Thyroid gland (tissue), 4 donors: ENCODE measurements around the gene GDPD5.

Experiments
- CTCF ChIP-seq, 6 experiments: fragments of 200-600 bp in 3 of 6; fragments of 450-650 bp in 3 of 6; sonication (generic) in 3 of 6; IDR thresholded peaks; one replicate each; pipeline ENCODE4 v1.5.1; 2016 to 2019; ENCODE audit warnings: antibody characterized with exemption in 6 of 6, mild to moderate bottlenecking in 2 of 6, inconsistent platforms in 1 of 6, moderate library complexity in 1 of 6
- POLR2A ChIP-seq, 2 donors: fragments of 450-650 bp; IDR thresholded peaks; one replicate each; pipeline ENCODE4 v1.6.1; 2017; ENCODE audit warnings: antibody characterized with exemption in 2 of 2, mild to moderate bottlenecking in 2 of 2, moderate library complexity in 1 of 2

GRCh38 chr11:75574698-75575602 is 49.2 kb upstream of the GDPD5 start:
- TF ChIP-seq POLR2A (IDR thresholded peaks at IDR 0.05) (no peak), CTCF (IDR thresholded peaks at IDR 0.05) (no peak)
